Colonic mucosa (tissue), 4 donors: Measurements from ENCODE around the gene TMED8. TPM values are rescaled to one million over a fixed set of nuclear protein-coding genes. Genes with fewer than 3 reads are reported as not detected.

Source experiments
- DNase-seq: peaks from one replicate; pipeline ENCODE4 v3.0.0-alpha.2; 2020
- H3K27ac ChIP-seq: fragments of 200-600 bp; one replicate; pipeline ENCODE4 v1.8.0; 2021
- H3K27me3 ChIP-seq: fragments of 200-600 bp; one replicate; pipeline ENCODE4 v1.8.0; 2021
- H3K36me3 ChIP-seq: fragments of 200-600 bp; one replicate; pipeline ENCODE4 v1.8.0; 2021
- H3K4me1 ChIP-seq: fragments of 200-600 bp; one replicate; pipeline ENCODE4 v1.8.0; 2021; ENCODE audit warnings: mild to moderate bottlenecking
- H3K4me3 ChIP-seq: fragments of 200-600 bp; one replicate; pipeline ENCODE4 v1.8.0; 2021
- H3K9ac ChIP-seq, 2 donors: one replicate each; pipeline ENCODE4 v1.7.0; 2013; ENCODE audit warnings: control low read depth in 2 of 2, low read depth in 2 of 2, low read length in 2 of 2
- H3K9me3 ChIP-seq: fragments of 200-600 bp; one replicate; pipeline ENCODE4 v1.8.0; 2021
- intact Hi-C: fragments of 100-400 bp; cut with DNase I; formaldehyde crosslinking; loops from one replicate; pipeline ENCODE4 v1.14.1; 2022
- total RNA-seq, 2 donors: library from RNA; stranded (reverse); fragmentation: NEBNext Ultra II Directional in 1 of 2; extraction: Animal tissue kit (Norgen Biotek cat#: 25700) in 1 of 2; gene quantifications; one replicate each; pipeline ENCODE4 v1.2.1, GENCODE V29; 2021
- TF ChIP-seq, protein P1 (sequence below): fragments of 200-600 bp; IDR thresholded peaks from one replicate; pipeline ENCODE4 v1.8.0; 2022; ENCODE audit warnings: antibody characterized with exemption, mild to moderate bottlenecking
- donor health status: healthy.
- donor health status: DM: no; HTN: no; CAD: no.
- donor health status: DM: no; HTN: no; CAD: no.

TMED8 gene
- total RNA-seq, 2 donors from 2014 or later: 8.6 to 9.4 TPM

DNA sequence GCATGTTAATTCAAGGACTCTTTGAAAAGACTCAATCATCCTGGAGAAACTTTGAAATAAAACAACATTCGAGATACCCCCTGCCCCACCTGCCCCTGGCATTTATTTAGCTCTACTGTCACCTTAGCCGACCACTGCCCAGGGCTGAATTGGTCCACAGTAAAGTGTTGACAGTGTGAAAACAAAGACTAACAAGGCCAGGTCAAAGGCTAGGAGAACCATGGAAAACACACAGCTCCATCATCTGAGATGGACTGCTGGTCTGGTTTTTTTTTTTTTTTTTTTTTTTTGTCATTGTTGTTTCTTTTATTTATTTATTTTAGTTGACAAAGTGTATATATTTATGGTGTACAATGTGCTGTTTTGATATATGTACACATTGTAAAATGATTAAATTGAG lies 30.4 kb downstream of the TMED8 start:
- DNase-seq: no peak
- Histone ChIP-seq H3K9me3 (no peaks in the 10 kb centered on the region), H3K27ac (no peak overlapping the region), H3K9ac (no peak overlapping the region), H3K4me1 (no peaks in the 10 kb centered on the region), H3K36me3 (no peaks in the 10 kb centered on the region), H3K4me3 (no peak overlapping the region), H3K27me3 (no peaks in the 10 kb centered on the region)
- intact Hi-C loops: no loop called here
- TF ChIP-seq, protein P1, sequence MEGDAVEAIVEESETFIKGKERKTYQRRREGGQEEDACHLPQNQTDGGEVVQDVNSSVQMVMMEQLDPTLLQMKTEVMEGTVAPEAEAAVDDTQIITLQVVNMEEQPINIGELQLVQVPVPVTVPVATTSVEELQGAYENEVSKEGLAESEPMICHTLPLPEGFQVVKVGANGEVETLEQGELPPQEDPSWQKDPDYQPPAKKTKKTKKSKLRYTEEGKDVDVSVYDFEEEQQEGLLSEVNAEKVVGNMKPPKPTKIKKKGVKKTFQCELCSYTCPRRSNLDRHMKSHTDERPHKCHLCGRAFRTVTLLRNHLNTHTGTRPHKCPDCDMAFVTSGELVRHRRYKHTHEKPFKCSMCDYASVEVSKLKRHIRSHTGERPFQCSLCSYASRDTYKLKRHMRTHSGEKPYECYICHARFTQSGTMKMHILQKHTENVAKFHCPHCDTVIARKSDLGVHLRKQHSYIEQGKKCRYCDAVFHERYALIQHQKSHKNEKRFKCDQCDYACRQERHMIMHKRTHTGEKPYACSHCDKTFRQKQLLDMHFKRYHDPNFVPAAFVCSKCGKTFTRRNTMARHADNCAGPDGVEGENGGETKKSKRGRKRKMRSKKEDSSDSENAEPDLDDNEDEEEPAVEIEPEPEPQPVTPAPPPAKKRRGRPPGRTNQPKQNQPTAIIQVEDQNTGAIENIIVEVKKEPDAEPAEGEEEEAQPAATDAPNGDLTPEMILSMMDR: no peak

DNA sequence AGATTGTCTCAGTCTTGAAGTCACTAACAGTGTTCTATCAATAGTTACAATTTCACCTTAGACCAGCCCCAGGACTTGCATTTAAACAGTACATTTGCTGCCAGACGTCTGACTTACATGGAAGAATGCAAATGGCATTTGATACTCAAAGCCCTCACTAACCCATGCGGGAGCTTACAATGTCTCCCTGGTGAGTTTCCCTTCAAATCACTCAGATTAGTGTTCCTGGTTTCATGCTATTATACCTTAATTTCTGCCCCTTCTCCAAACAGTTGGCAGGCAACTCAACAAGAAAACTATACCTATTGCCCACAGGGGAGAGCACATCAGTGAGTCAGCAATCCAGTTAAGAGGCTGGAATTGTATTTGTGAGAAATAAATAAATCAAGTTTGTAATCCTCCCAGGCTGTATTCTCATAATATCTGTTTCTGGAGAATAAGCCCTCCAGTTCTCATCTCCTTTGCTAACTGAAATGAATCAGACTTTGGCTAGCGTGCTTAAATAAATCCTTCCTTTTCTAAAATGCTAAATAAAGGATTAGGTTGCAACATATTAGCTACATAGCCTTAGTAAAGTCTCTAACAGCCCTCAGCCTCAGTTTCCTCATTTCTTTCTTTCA lies 32.4 kb downstream of the TMED8 start:
- no peak for DNase-seq
- H3K36me3 ChIP-seq: no peaks in the 10 kb centered on the region
- H3K27me3 ChIP-seq: no peaks in the 10 kb centered on the region
- no peak overlapping the region for H3K27ac ChIP-seq
- no peak overlapping the region for H3K4me3 ChIP-seq
- H3K4me1 ChIP-seq: no peaks in the 10 kb centered on the region
- TF ChIP-seq, protein P1: no peak
- intact Hi-C loops: no loop called here
- H3K9ac ChIP-seq: no peak overlapping the region
- H3K9me3 ChIP-seq: no peaks in the 10 kb centered on the region

DNA sequence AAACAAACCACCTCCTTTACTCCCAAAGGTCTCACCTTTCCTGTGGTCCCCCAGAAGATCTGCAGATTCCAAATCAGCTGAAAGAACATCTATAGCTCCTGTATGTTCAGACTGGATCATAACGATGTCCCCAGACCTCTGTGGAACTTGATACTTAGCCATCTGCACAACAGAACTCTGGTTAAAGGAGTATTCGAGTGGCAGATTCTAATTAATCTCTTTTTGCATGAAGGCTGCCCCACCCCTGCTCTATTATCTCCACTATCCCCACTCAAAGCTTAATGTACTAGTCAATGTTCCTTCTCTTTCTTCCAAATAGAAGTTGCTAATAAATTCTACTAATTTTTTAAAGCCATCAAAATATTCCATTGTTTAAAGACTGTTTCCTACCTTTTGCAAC lies 33.2 kb downstream of the TMED8 start:
- H3K4me1 ChIP-seq: no peaks in the 10 kb centered on the region
- no peak overlapping the region for H3K4me3 ChIP-seq
- H3K9me3 ChIP-seq: no peaks in the 10 kb centered on the region
- H3K36me3 ChIP-seq: no peaks in the 10 kb centered on the region
- no peak overlapping the region for H3K27ac ChIP-seq
- H3K9ac ChIP-seq: no peak overlapping the region
- H3K27me3 ChIP-seq: no peaks in the 10 kb centered on the region
- no peak for DNase-seq
- TF ChIP-seq, protein P1: no peak
- intact Hi-C loops: no loop called here

DNA sequence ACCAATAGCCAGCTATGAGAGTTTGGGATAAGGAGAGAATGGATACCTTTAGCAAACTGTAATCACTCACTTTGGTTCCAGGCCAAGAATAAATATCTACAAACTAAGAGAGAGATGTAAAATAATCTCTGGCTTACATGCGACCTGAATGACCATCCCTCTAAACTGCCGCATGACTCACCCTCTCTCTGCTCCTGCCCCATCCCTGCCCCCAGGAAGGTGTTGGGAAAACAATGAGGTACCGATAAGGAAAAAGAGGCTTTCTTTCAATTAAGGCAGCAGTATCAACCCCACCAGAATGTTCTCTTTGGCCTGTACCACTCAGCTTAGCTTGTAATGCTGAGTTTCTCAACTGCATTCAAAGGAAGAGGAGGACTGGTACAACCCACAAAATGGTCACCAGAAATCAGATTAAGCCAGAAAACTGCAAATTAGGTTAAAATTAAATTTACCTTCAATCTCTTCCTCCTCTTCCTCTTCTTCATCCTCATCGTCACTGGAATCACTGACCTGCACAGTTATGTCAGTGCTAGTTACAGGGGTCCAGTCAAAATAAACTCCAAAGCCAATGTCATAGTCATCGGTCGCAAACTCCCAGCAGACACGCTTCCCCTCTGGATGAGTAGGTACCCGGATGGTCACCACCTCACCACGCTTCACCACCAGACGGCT lies 34.0 kb downstream of the TMED8 start:
- H3K36me3 ChIP-seq: no peaks in the 10 kb centered on the region
- H3K9ac ChIP-seq: no peak overlapping the region
- intact Hi-C loops: no loop called here
- no peaks in the 10 kb centered on the region for H3K4me1 ChIP-seq
- no peak overlapping the region for H3K27ac ChIP-seq
- H3K9me3 ChIP-seq: no peaks in the 10 kb centered on the region
- H3K4me3 ChIP-seq: no peak overlapping the region
- H3K27me3 ChIP-seq: no peaks in the 10 kb centered on the region
- TF ChIP-seq, protein P1: no peak
- no peak for DNase-seq

DNA sequence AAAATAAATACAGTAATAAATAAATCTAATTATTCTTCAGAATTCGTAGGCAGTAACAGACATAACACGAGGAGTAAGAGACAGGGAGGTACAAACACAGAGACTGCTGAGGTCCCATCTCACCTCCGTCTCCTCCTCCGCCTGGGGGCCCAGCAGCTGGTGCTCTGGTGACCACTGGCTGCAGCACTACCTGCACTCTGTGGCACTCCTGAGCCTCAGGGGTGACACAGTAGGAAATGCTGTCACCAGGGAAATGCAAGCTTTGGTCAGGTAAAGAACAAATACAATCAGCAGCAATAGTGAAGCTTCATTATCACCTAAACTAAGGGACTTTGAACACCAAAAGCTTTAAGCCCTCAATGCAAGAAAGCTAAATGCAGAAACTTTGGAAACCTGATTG lies 36.5 kb downstream of the TMED8 start:
- intact Hi-C loops: no loop called here
- H3K4me1 ChIP-seq: no peaks in the 10 kb centered on the region
- no peak overlapping the region for H3K27ac ChIP-seq
- H3K9ac ChIP-seq: no peak overlapping the region
- H3K4me3 ChIP-seq: no peak overlapping the region
- no peaks in the 10 kb centered on the region for H3K27me3 ChIP-seq
- no peaks in the 10 kb centered on the region for H3K9me3 ChIP-seq
- no peaks in the 10 kb centered on the region for H3K36me3 ChIP-seq
- DNase-seq: no peak
- TF ChIP-seq, protein P1: no peak
